ENCODE results near the gene CAMK1G.
A peak's percentile ranks its signal among the peaks of the same experiment; 100 is the strongest.

Gene CAMK1G

DNA sequence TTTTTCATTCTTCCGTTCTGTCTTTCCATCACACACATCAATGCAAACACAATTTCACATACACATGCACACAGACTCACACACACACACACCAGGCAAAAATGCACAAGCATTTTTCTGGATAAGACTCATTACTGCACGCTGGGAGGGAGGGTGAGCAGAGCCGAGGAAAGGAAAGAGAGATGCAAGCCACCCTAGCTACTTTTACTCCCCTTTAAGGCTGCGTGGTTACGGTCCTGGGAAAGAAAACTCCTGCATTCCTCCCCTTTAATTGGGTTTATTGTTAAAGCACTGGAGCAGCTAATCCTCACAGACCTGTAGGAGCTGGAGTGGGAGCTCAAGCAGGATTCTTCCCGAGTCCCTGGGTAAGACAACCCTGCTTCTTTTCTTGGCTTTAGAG, at the start of gene CAMK1G:
TSS of gene CAMK1G (plus strand) at position 307 of the 400 bp plus-strand sequence. CDS start 11,270 bp downstream, outside the sequence.
- H3K4me1 ChIP-seq (ENCODE audit: insufficient read depth, low read length): 0 out of 2 replicates have a peak, but pooled peaks cover 2% of the 10 kb centered on the region
- H3K9ac ChIP-seq (ENCODE audit: low read depth, low read length): peak within 1 kb of the TSS; percentile 51; the same call in 1 of the 2 replicates
- H3K36me3 ChIP-seq (ENCODE audit: insufficient read depth, low read length): no peaks in the 10 kb centered on the region
- H3K9me3 ChIP-seq (ENCODE audit: control insufficient read depth, insufficient read depth, low read length): no peaks in the 10 kb centered on the region; the same call in 1 of the 2 replicates

DNA sequence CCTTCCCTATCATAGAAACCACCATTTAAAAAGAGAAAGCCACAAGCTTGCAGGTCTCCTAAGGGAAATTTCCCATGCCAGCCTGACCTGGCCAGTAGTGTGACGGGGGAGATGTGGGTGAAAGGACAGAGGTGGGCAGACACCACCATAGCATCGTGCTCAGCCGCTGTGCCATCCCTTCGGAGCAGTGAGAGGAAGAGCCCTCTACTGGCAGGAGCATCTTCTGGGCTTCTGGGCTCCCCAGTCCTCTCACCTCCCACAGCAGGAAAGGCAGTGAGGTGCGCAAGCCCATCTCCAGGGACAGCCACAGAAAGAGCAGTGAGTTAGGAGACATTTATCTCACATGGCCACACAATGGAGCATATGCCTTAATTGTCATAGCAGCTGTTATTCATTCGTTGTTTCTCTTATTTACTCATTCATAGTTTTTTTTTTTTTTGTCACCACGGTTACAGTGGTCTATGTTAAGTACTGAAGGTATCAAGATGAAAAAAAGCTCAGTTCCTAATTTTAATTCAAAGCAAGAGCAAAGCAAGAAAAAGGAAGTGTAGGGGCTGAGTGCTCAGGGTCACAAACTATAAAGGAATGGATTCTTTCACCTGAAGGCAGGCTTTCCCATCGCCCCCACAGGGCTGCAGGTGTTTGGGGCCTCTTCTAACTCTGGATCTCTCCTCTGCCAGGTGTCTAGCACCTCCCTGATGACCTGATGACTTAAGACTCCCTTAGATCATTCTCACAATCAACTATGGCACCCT, 48.8 kb upstream of the CAMK1G start:
- Histone ChIP-seq H3K36me3 (ENCODE audit: insufficient read depth, low read length) (no peaks in the 10 kb centered on the region), H3K9me3 (ENCODE audit: control insufficient read depth, insufficient read depth, low read length) (no peaks in the 10 kb centered on the region), H3K4me1 (ENCODE audit: insufficient read depth, low read length) (peaks cover 13% of the 10 kb centered on the region; the same call in 1 of the 2 replicates), H3K9ac (ENCODE audit: low read depth, low read length) (no peak overlapping the region)

DNA sequence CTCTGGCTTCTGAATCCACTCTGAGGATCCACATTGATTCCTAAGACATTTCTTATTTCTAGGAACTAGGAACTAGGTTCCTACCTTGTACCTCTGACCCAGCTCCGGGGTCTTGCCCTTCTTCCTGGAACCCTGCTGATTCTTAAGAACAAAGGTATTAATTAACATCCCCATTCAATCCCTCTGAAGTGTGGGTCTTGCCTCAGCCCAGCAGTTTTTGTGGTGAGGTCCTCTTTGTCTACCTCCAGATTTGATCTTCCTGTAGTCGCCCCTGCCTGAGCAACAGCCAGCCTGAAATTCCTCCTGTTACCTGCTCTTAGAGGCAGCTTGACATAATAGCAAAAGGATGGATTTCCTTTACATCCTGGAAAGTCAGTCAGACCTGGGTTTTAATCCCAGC, 46.7 kb upstream of the CAMK1G start:
- Histone ChIP-seq H3K9me3 (ENCODE audit: control insufficient read depth, insufficient read depth, low read length) (no peaks in the 10 kb centered on the region), H3K9ac (ENCODE audit: low read depth, low read length) (no peak overlapping the region), H3K4me1 (ENCODE audit: insufficient read depth, low read length) (peaks cover 16% of the 10 kb centered on the region; the same call in 1 of the 2 replicates), H3K36me3 (ENCODE audit: insufficient read depth, low read length) (no peaks in the 10 kb centered on the region)

DNA sequence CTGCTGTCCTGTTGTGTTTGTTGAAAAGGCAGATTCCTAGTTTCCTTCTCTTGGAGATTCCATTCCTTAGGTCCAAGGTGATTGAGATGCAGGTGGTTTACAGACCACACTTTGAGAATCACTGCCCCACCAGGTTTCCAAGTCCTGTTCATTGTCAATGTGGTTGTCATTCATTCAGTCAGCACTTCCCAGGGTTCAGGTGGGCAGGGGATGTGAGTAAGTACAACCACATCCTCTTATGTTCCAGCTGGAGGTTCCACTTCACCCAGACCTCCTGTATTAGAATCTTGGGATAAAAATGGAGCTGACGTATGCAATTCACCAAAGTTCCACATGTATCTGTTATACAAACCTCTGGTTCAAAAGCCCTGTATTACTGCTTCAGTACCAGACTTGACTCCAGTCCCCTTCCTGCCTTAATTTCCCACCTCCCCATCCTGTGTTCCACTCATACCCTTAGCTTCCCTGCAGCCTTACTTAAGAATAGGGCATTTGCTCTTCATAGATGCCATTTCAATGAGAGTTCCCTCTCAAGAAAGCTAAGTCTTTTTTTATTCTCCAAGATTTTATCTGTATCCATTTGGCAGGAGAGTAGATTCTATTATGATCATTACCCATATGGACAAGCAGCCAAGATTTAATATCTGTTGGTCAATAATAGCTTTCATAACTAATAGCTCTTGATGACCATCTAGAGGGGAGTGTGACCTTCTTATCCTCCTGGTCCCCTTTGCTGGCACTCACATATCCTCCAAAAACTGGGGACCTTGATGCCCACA, 46.0 kb upstream of the CAMK1G start:
- H3K9ac ChIP-seq (ENCODE audit: low read depth, low read length): no peak overlapping the region
- H3K4me1 ChIP-seq (ENCODE audit: insufficient read depth, low read length): peaks cover 16% of the 10 kb centered on the region; the same call in 1 of the 2 replicates
- H3K9me3 ChIP-seq (ENCODE audit: control insufficient read depth, insufficient read depth, low read length): no peaks in the 10 kb centered on the region
- no peaks in the 10 kb centered on the region for H3K36me3 ChIP-seq (ENCODE audit: insufficient read depth, low read length)

DNA sequence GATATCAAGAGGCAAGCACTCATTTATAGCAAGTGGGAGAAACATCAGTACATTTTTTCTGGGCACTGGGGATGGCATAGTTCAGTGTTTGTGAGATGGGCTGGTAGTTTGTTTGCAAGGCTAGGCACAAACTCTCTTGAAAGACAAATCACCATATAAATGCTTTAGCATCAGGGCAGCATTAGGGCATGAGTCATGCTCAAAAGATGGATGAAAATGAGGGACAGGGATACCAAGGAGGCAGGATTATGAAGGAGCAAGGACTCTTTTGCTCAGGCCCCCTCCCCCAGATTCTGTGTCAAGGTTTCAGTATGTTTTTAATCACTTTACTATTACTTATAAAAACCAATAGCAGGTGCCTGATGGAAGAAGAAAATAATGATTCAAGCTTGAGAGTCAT, 43.9 kb upstream of the CAMK1G start:
- H3K4me1 ChIP-seq (ENCODE audit: insufficient read depth, low read length): peaks cover 16% of the 10 kb centered on the region; the same call in 1 of the 2 replicates
- no peaks in the 10 kb centered on the region for H3K9me3 ChIP-seq (ENCODE audit: control insufficient read depth, insufficient read depth, low read length)
- H3K9ac ChIP-seq (ENCODE audit: low read depth, low read length): no peak overlapping the region
- H3K36me3 ChIP-seq (ENCODE audit: insufficient read depth, low read length): no peaks in the 10 kb centered on the region

DNA sequence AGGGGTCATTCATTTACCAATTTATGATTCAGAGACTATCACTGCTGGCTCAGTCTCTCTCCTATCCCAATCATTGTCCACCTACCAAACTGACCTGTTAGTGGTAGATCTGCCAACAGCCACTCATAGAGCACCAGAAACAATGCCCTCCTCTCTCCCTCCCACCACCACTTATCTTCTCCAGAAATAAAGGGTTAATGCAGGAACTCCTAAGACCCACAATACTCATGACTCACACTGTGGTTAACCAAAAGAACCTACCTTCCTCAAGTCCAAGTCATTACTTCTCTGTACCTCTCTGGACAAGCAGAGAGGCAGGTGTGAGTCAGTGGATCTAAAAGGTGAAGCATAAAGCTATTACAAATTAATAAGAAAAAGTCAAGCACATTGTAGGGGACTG, 40.9 kb upstream of the CAMK1G start:
- no peaks in the 10 kb centered on the region for H3K9me3 ChIP-seq (ENCODE audit: control insufficient read depth, insufficient read depth, low read length)
- peaks cover 4% of the 10 kb centered on the region; the same call in 1 of the 2 replicates for H3K4me1 ChIP-seq (ENCODE audit: insufficient read depth, low read length)
- no peak overlapping the region for H3K9ac ChIP-seq (ENCODE audit: low read depth, low read length)
- H3K36me3 ChIP-seq (ENCODE audit: insufficient read depth, low read length): no peaks in the 10 kb centered on the region

DNA sequence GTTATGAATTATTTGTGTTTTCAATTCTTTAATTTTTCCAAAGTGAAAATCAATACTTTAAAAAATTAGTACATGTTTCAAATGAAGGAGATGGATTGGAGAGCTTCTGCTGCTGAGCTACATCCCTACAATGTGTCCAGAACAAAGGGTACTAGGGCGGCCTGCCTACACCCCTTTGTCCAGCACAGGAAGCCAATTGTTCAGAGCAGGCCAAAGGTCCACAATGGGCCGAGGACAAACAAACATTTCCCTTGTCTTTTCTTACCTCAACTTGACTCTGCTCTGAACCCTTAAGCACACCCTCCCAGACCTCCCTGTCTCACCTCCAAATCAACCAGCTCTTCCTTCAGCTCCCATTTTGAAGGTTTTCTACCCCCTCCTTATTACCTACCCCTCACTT, 39.4 kb upstream of the CAMK1G start:
- Histone ChIP-seq H3K9ac (ENCODE audit: low read depth, low read length) (no peak overlapping the region), H3K9me3 (ENCODE audit: control insufficient read depth, insufficient read depth, low read length) (no peaks in the 10 kb centered on the region), H3K4me1 (ENCODE audit: insufficient read depth, low read length) (peaks cover 4% of the 10 kb centered on the region), H3K36me3 (ENCODE audit: insufficient read depth, low read length) (no peaks in the 10 kb centered on the region)

DNA sequence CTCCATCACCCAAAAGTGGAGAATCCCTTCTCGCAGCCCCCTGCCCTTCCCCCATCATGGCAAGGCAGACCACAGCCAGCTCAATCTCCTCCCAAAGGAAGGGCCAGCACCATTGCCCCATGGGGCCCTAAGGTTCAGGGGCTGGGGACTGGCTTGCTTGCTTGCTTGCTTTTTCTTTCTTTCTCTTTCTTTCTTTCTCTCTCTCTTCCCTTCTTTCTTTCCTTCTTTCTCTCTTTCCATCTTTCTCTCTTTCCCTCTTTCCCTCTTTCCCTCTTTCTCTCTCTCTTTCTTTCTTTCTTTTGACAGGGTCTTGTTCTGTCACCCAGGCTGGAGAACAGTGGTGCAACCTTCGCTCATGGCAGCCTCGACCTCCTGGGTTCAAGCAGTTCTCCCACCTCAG, 38.1 kb upstream of the CAMK1G start:
- Histone ChIP-seq H3K4me1 (ENCODE audit: insufficient read depth, low read length) (peaks cover 3% of the 10 kb centered on the region; the same call in 1 of the 2 replicates), H3K9ac (ENCODE audit: low read depth, low read length) (no peak overlapping the region), H3K36me3 (ENCODE audit: insufficient read depth, low read length) (no peaks in the 10 kb centered on the region), H3K9me3 (ENCODE audit: control insufficient read depth, insufficient read depth, low read length) (no peaks in the 10 kb centered on the region)

DNA sequence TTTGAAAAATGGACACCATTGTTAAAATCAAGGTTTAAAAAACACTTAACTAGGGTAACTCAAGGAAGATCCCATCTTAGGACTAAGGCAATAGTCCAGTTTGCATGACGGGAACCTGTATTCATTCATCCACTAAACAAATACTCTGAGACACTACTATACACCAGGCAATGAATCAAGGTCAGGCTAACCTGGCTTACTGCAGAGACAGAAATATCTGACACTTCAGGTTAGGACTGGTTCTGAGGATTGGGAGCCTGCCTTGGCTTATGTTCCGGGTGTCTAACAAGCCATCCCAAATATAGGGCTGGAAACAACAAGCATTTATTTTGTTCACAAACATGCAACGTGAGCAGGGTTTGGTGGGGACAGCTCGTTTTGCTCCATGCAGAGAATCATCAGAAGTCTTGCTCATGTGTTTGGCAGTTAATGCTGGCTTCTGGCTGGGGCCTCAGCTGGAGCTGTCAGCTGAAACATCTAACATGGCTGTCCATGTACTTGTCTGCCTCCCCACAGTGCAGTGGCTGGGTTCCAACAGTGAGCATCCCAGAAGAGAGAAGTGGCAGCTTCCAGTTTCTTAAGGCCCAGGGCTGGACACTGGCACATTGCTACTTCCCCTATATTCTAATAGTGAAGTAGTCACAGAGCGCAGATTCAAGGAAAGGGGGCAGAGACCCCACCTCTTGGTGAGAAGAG, 37.0 kb upstream of the CAMK1G start:
- H3K9me3 ChIP-seq (ENCODE audit: control insufficient read depth, insufficient read depth, low read length): no peaks in the 10 kb centered on the region
- H3K36me3 ChIP-seq (ENCODE audit: insufficient read depth, low read length): no peaks in the 10 kb centered on the region
- no peak overlapping the region for H3K9ac ChIP-seq (ENCODE audit: low read depth, low read length)
- peaks cover 3% of the 10 kb centered on the region; the same call in 1 of the 2 replicates for H3K4me1 ChIP-seq (ENCODE audit: insufficient read depth, low read length)

DNA sequence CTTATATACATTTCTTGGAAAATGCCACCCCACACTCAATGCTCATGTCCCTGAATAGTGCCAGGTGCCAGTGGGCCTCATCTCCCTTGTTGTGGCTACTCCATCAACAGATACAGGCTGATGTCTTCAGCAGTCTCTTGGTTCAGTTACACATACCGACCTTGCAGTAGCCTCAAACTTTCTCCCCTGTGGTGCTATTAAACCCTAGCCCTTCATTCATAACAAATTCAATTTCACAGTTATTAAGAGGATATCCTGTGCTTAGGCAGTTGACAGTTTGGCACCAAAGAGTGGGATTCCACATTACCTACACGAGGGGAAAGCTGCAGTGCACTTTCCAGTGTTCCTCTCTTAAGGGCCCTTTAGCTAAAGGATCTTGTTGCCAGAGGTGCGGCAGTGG, 35.9 kb upstream of the CAMK1G start:
- H3K9ac ChIP-seq (ENCODE audit: low read depth, low read length): no peak overlapping the region
- no peaks in the 10 kb centered on the region for H3K9me3 ChIP-seq (ENCODE audit: control insufficient read depth, insufficient read depth, low read length)
- H3K36me3 ChIP-seq (ENCODE audit: insufficient read depth, low read length): no peaks in the 10 kb centered on the region
- H3K4me1 ChIP-seq (ENCODE audit: insufficient read depth, low read length): peaks cover 6% of the 10 kb centered on the region

DNA sequence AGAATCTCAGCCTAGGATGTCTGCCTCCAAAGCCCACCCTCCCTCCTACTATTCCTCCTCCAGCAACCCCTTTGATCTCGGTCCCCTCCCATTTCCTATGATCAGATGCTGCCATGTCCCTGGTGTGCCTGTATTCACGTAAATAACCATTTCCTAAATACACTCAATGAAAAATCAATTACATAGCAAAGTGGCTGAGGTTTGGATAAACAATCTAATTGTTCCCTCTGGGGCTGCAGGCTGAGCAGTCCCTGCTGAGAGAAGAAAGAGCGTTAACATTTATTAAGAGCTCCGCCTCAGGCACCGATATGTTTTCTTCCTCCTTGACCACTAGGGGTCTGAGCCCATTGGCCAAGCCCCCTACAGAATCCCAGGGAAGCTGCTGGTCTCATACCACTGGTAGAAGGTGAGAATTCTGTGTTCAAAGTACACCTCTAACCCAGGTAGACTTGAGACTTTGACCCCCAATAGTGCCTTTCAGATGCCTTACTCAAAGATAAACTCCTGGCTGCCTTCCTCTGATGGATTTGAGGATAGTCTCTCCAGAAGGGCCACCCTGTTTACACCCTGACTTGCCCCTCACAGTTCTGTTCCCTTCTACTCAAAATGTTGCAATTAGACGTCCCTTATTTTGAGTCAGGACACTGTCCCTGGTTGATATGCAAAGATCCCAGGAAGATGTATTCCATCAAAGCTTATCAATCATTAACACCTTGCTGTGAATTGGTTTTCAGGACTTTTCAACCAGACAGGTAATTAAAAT, 33.9 kb upstream of the CAMK1G start:
- H3K4me1 ChIP-seq (ENCODE audit: insufficient read depth, low read length): peaks cover 9% of the 10 kb centered on the region
- H3K9ac ChIP-seq (ENCODE audit: low read depth, low read length): no peak overlapping the region
- no peaks in the 10 kb centered on the region for H3K9me3 ChIP-seq (ENCODE audit: control insufficient read depth, insufficient read depth, low read length)
- H3K36me3 ChIP-seq (ENCODE audit: insufficient read depth, low read length): no peaks in the 10 kb centered on the region

DNA sequence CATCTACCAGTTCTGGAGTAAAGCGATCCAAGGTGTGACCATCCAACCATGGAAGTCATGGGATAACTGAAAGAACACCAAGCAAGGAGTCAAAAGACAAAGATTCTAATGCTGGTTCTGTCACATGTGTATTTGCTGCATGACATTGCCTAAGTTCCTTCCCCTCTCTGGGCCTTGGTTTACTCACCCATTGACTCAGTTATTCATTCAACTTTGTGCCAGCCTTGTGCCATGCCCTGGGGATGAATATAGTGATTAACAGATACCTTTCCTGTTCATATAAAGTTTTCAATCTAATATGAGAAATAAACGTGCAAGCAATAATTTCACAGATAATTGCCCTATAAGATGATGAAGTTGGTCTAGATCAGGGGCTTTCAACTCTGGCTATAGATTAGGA, 33.0 kb upstream of the CAMK1G start:
- Histone ChIP-seq H3K4me1 (ENCODE audit: insufficient read depth, low read length) (peaks cover 11% of the 10 kb centered on the region), H3K9ac (ENCODE audit: low read depth, low read length) (no peak overlapping the region), H3K9me3 (ENCODE audit: control insufficient read depth, insufficient read depth, low read length) (no peaks in the 10 kb centered on the region), H3K36me3 (ENCODE audit: insufficient read depth, low read length) (no peaks in the 10 kb centered on the region)

DNA sequence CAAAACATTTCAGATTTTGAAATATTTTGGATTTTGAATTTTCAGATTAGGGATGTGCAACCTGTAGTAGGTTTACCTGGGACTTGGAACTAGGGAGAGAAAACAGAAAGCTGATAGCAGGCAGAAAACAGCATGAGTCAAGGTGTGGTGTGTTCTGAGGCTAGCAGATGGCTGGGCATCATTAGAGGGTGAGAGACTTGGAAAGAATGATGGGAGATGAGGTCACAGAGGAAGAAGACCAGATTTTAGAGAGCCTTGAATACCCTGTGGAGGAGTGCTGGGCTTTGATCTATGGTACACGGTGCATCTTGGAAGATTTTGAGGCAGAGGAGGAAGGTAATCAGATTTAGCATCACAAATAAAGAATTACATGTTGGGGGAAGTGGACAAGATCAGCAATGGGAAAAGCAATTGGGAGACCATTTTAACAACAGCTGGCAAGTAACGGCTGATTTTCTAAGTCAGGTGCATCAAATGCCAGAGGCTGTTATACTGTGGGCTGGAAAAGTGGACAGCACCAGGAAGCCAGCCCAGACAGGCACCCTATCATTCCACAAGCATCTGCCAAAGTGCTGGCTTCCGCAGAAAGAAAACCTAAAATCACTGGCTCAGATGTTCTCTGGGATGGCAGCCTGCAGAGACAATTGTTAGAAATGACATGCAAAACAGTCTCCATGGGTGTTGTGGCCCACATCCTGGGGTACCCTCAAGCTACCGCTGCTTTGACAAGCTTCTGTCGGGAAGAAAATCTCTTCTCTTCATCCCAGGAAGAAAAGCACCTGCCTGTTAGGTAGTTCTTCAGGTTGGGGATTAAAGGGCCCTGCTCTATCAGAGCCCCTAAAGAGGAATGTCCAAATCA, 30.9 kb upstream of the CAMK1G start:
- Histone ChIP-seq H3K9me3 (ENCODE audit: control insufficient read depth, insufficient read depth, low read length) (no peaks in the 10 kb centered on the region), H3K36me3 (ENCODE audit: insufficient read depth, low read length) (no peaks in the 10 kb centered on the region), H3K4me1 (ENCODE audit: insufficient read depth, low read length) (peaks cover 24% of the 10 kb centered on the region), H3K9ac (ENCODE audit: low read depth, low read length) (no peak overlapping the region)

Measured in ES-I3 (cell line).